Inflammatory macrophage (primary cell): Measurements from ENCODE around the gene VPS35L.
"Not testable (repeated sequence)": the region's sequence is repeated elsewhere in the genome, so short reads cannot be mapped to it uniquely, and the experiment has no call there.

Source experiments
- DNase-seq, 2 donors: peaks; one replicate each; pipeline ENCODE4 v3.0.0-alpha.2; 2020 to 2022

VPS35L gene

GRCh38 chr16:19715566-19715965, 160.1 kb downstream of the VPS35L start:
- no peak for DNase-seq

GRCh38 chr16:19716183-19716582, 160.7 kb downstream of the VPS35L start:
- no peak for DNase-seq

GRCh38 chr16:19716728-19717127, 161.2 kb downstream of the VPS35L start:
- not testable (repeated sequence) for DNase-seq

- DNase-seq = no peak
These were observed 161.8 kb downstream of the VPS35L start for GRCh38 chr16:19717314-19717713.

- peak; percentile 89 to 96 for DNase-seq
These were observed 162.5 kb downstream of the VPS35L start, which contains the start of the genes IQCK and KNOP1 for GRCh38 chr16:19717741-19718623. IQCK (plus strand) TSS chr16:19718271; CDS start chr16:19718307, 36 bp downstream. KNOP1 (minus strand) TSS chr16:19718227; CDS start chr16:19715035, 3,192 bp downstream.

GRCh38 chr16:19718624-19718965, 163.1 kb downstream of the VPS35L start:
- no peak for DNase-seq

- no peak for DNase-seq
These were observed 166.9 kb downstream of the VPS35L start for GRCh38 chr16:19722269-19722952.

GRCh38 chr16:19722981-19723380, 167.5 kb downstream of the VPS35L start:
- DNase-seq = no peak

- DNase-seq = no peak
These were observed 173.1 kb downstream of the VPS35L start for GRCh38 chr16:19728636-19728965.

GRCh38 chr16:19733551-19733950, 178.0 kb downstream of the VPS35L start:
- DNase-seq = no peak

- no peak for DNase-seq
These were observed 179.8 kb downstream of the VPS35L start for GRCh38 chr16:19735074-19735867.

GRCh38 chr16:19737306-19738038, 182.0 kb downstream of the VPS35L start:
- DNase-seq = peak; percentile 42 to 52

- no peak for DNase-seq
These were observed 185.9 kb downstream of the VPS35L start for GRCh38 chr16:19741354-19741753.

GRCh38 chr16:19743816-19744159, 188.3 kb downstream of the VPS35L start:
- DNase-seq = no peak

- no peak for DNase-seq
These were observed 189.2 kb downstream of the VPS35L start for GRCh38 chr16:19744670-19745069.

- DNase-seq = no peak
These were observed 189.9 kb downstream of the VPS35L start for GRCh38 chr16:19745286-19746010.

- no peak for DNase-seq
These were observed 191.1 kb downstream of the VPS35L start for GRCh38 chr16:19746561-19746960.

- DNase-seq = no peak
These were observed 193.1 kb downstream of the VPS35L start for GRCh38 chr16:19748389-19749168.

- DNase-seq = peak; percentile 8 to 11
These were observed 194.1 kb downstream of the VPS35L start for GRCh38 chr16:19749571-19750080.
